Middle frontal gyrus (tissue), 1 donor: ENCODE results near the gene MANSC1.
A peak's percentile ranks its signal among the peaks of the same experiment; 100 is the strongest.

ENCODE experiments used
- DNase-seq: peaks from one replicate; pipeline ENCODE4 v3.0.0-alpha.2; 2015; ENCODE audit warnings: low spot score; ENCODE audit errors: extremely low spot score

The MANSC1 gene

GRCh38 chr12:12349711-12350665, at the start of gene MANSC1:
Gene MANSC1 (minus strand): TSS chr12:12350242. CDS start chr12:12343314, 6,928 bp downstream.
- DNase-seq: no peak

- DNase-seq: no peak
Measured at GRCh38 chr12:12399161-12399560, 49.1 kb upstream of the MANSC1 start.

GRCh38 chr12:12398026-12398859, 48.2 kb upstream of the MANSC1 start:
- no peak for DNase-seq

GRCh38 chr12:12397184-12397583, 47.1 kb upstream of the MANSC1 start:
- no peak for DNase-seq

- DNase-seq: no peak
Measured at GRCh38 chr12:12396694-12397093, 46.7 kb upstream of the MANSC1 start.

GRCh38 chr12:12393171-12393570, 43.1 kb upstream of the MANSC1 start:
- DNase-seq: no peak

GRCh38 chr12:12392413-12392812, 42.4 kb upstream of the MANSC1 start:
- DNase-seq: no peak

- DNase-seq: no peak
Measured at GRCh38 chr12:12387501-12387900, 37.5 kb upstream of the MANSC1 start.

- no peak for DNase-seq
Measured at GRCh38 chr12:12384571-12385340, 34.7 kb upstream of the MANSC1 start.

GRCh38 chr12:12381982-12382381, 31.9 kb upstream of the MANSC1 start:
- no peak for DNase-seq

GRCh38 chr12:12380949-12381593, 31.0 kb upstream of the MANSC1 start:
- no peak for DNase-seq

GRCh38 chr12:12379831-12380730, 30.0 kb upstream of the MANSC1 start:
- DNase-seq: no peak

- DNase-seq: no peak
Measured at GRCh38 chr12:12378616-12379015, 28.6 kb upstream of the MANSC1 start.

- DNase-seq: peak; percentile 78
Measured at GRCh38 chr12:12376646-12377448, 26.8 kb upstream of the MANSC1 start.

- DNase-seq: no peak
Measured at GRCh38 chr12:12372946-12373722, 23.1 kb upstream of the MANSC1 start.

GRCh38 chr12:12367482-12367998, 17.5 kb upstream of the MANSC1 start:
- DNase-seq: no peak

GRCh38 chr12:12366701-12367481, 16.8 kb upstream of the MANSC1 start:
- DNase-seq: no peak
